Bladder microvascular endothelial cell (primary cell): Measurements from ENCODE around the gene UGT1A9. TPM values are rescaled to one million over a fixed set of nuclear protein-coding genes. Genes with fewer than 3 reads are reported as not detected.

Experiments
- total RNA-seq: library from RNA; depleted of rRNA; stranded (reverse); fragments of >200 nt; gene quantifications from 2 replicates; pipeline ENCODE4 v1.2.3, GENCODE V29; 2014

The UGT1A9 gene
- not detected in 2 replicates for total RNA-seq

GRCh38 chr2:233671290-233672161, at the start of gene UGT1A9:
Gene UGT1A9, plus strand, starts transcription at chr2:233671898. Its CDS starts 37 bp downstream, at chr2:233671935.

GRCh38 chr2:233636306-233636705, 35.4 kb upstream of the UGT1A9 start, which contains the start of gene UGT1A10:
Gene UGT1A10, plus strand, starts transcription at chr2:233636448. Its CDS starts 75 bp downstream, at chr2:233636523.

GRCh38 chr2:233681521-233682099, 9.9 kb downstream of the UGT1A9 start, which contains the start of gene UGT1A7:
Gene UGT1A7, plus strand, starts transcription at chr2:233681901. Its CDS starts 37 bp downstream, at chr2:233681938.

GRCh38 chr2:233692648-233693047, 20.9 kb downstream of the UGT1A9 start, which contains the start of gene UGT1A6:
Gene UGT1A6, plus strand, starts transcription at chr2:233692890. Its CDS starts 115 bp downstream, at chr2:233693005.

GRCh38 chr2:233712611-233713261, 41.0 kb downstream of the UGT1A9 start, which contains the start of gene UGT1A5:
Gene UGT1A5, plus strand, starts transcription at chr2:233712907. Its CDS starts 85 bp downstream, at chr2:233712992.

GRCh38 chr2:233718552-233718951, 46.9 kb downstream of the UGT1A9 start, which contains the start of gene UGT1A4:
Gene UGT1A4, plus strand, starts transcription at chr2:233718736. Its CDS starts 85 bp downstream, at chr2:233718821.

GRCh38 chr2:233728723-233729301, 57.1 kb downstream of the UGT1A9 start, which contains the start of gene UGT1A3:
Gene UGT1A3, plus strand, starts transcription at chr2:233729042. Its CDS starts 85 bp downstream, at chr2:233729127.

GRCh38 chr2:233760043-233760442, 88.3 kb downstream of the UGT1A9 start, which contains the start of gene UGT1A1:
Gene UGT1A1, plus strand, starts transcription at chr2:233760270. Its CDS starts 18 bp downstream, at chr2:233760288.

GRCh38 chr2:233778030-233778429, 106.3 kb downstream of the UGT1A9 start, which contains the start of gene MROH2A:
Gene MROH2A, plus strand, starts transcription at chr2:233778330. Its CDS starts 1,029 bp downstream, at chr2:233779359.

Other genes with a start within 250 kb of the UGT1A9 start
- 14.2 and 35.7 TPM in 2 replicates for gene USP40, start 105.1 kb upstream of the UGT1A9 start, total RNA-seq
- not detected in 2 replicates for gene UGT1A8, start 54.3 kb upstream of the UGT1A9 start, total RNA-seq
- 0.06 TPM in 1 of 2 replicates, not detected in the other for gene UGT1A10, start 35.5 kb upstream of the UGT1A9 start, total RNA-seq
- gene UGT1A7, start 10.0 kb downstream of the UGT1A9 start, total RNA-seq: not detected in 2 replicates
- gene UGT1A6, start 21.0 kb downstream of the UGT1A9 start, total RNA-seq: not detected in 2 replicates
- not detected in 2 replicates for gene UGT1A5, start 41.0 kb downstream of the UGT1A9 start, total RNA-seq
- gene UGT1A4, start 46.8 kb downstream of the UGT1A9 start, total RNA-seq: not detected in 2 replicates
- gene UGT1A3, start 57.1 kb downstream of the UGT1A9 start, total RNA-seq: not detected in 2 replicates
- gene UGT1A1, start 88.4 kb downstream of the UGT1A9 start, total RNA-seq: not detected in 2 replicates
- not detected in 2 replicates for gene MROH2A, start 106.4 kb downstream of the UGT1A9 start, total RNA-seq
- gene HJURP, start 182.6 kb downstream of the UGT1A9 start, total RNA-seq: 11.0 and 17.2 TPM in 2 replicates
- not detected in 2 replicates for gene TRPM8, start 245.5 kb downstream of the UGT1A9 start, total RNA-seq